ENCODE data around the gene OAS3.
A peak's percentile ranks its signal among the peaks of the same experiment; 100 is the strongest.
"Not testable (repeated sequence)": the region's sequence is repeated elsewhere in the genome, so short reads cannot be mapped to it uniquely, and the experiment has no call there.

The OAS3 gene

GRCh38 chr12:112927475-112927874 is 10.8 kb upstream of the OAS3 start:
- DNase-seq = no peak

GRCh38 chr12:112927925-112928324 is 10.3 kb upstream of the OAS3 start:
- no peak for DNase-seq

- DNase-seq = no peak
These were observed 9.3 kb upstream of the OAS3 start for GRCh38 chr12:112928978-112929377.

GRCh38 chr12:112929715-112930114 is 8.6 kb upstream of the OAS3 start:
- DNase-seq = no peak

- no peak for DNase-seq
These were observed 7.9 kb upstream of the OAS3 start for GRCh38 chr12:112930350-112930749.

GRCh38 chr12:112932485-112933128 is 5.7 kb upstream of the OAS3 start:
- no peak for DNase-seq

GRCh38 chr12:112933129-112933505 is 5.2 kb upstream of the OAS3 start:
- no peak for DNase-seq

GRCh38 chr12:112936264-112936663 is 2.0 kb upstream of the OAS3 start:
- DNase-seq = no peak

- no peak for DNase-seq
These were observed 1.3 kb upstream of the OAS3 start for GRCh38 chr12:112936927-112937326.

- peak; percentile 36 for DNase-seq
These were observed 477 bp downstream of the OAS3 start for GRCh38 chr12:112938751-112939150.

GRCh38 chr12:112939761-112940381 is 1.6 kb downstream of the OAS3 start:
- no peak for DNase-seq

GRCh38 chr12:112941528-112942335 is 3.5 kb downstream of the OAS3 start:
- DNase-seq = no peak

GRCh38 chr12:112942572-112942971 is 4.3 kb downstream of the OAS3 start:
- DNase-seq = no peak

GRCh38 chr12:112944024-112944690 is 5.9 kb downstream of the OAS3 start:
- no peak for DNase-seq

GRCh38 chr12:112945515-112945914 is 7.2 kb downstream of the OAS3 start:
- no peak for DNase-seq

GRCh38 chr12:112946236-112947000 is 8.1 kb downstream of the OAS3 start:
- no peak for DNase-seq

GRCh38 chr12:112947314-112947713 is 9.0 kb downstream of the OAS3 start:
- no peak for DNase-seq

- no peak for DNase-seq
These were observed 9.5 kb downstream of the OAS3 start for GRCh38 chr12:112947761-112948160.

GRCh38 chr12:112948806-112949205 is 10.5 kb downstream of the OAS3 start:
- no peak for DNase-seq

GRCh38 chr12:112950701-112951100 is 12.4 kb downstream of the OAS3 start:
- DNase-seq = no peak

GRCh38 chr12:112957125-112957524 is 18.9 kb downstream of the OAS3 start:
- DNase-seq = not testable (repeated sequence)

- DNase-seq = no peak
These were observed 22.8 kb downstream of the OAS3 start for GRCh38 chr12:112961074-112961473.

- no peak for DNase-seq
These were observed 23.3 kb downstream of the OAS3 start for GRCh38 chr12:112961536-112961935.

All from NCI-H526 treated with DMSO at 0.1 percent for 48 hours (cell line).